GM19193 (cell line): Measurements from ENCODE around the gene KRTAP5-2.

Source experiments
- POLR2A ChIP-seq: IDR thresholded peaks from 4 replicates; pipeline ENCODE4 v1.6.1; 2011; ENCODE audit not compliant: insufficient read depth, insufficient read length; ENCODE audit errors: extremely low read depth

Gene KRTAP5-2

GRCh38 chr11:1561955-1562354 is 36.1 kb downstream of the KRTAP5-2 start:
- TF ChIP-seq POLR2A, result no peak

- no peak for TF ChIP-seq POLR2A
Observed at GRCh38 chr11:1561266-1561665, 36.8 kb downstream of the KRTAP5-2 start.

GRCh38 chr11:1560649-1561251 is 37.3 kb downstream of the KRTAP5-2 start:
- no peak for TF ChIP-seq POLR2A

GRCh38 chr11:1560002-1560648 is 38.0 kb downstream of the KRTAP5-2 start:
- no peak for TF ChIP-seq POLR2A

- no peak for TF ChIP-seq POLR2A
Observed at GRCh38 chr11:1559111-1559951, 38.8 kb downstream of the KRTAP5-2 start.

GRCh38 chr11:1558775-1559110 is 39.4 kb downstream of the KRTAP5-2 start:
- TF ChIP-seq POLR2A, result no peak

- TF ChIP-seq POLR2A, result no peak
Observed at GRCh38 chr11:1557904-1558774, 40.0 kb downstream of the KRTAP5-2 start.

- TF ChIP-seq POLR2A, result no peak
Observed at GRCh38 chr11:1557051-1557884, 40.8 kb downstream of the KRTAP5-2 start.

GRCh38 chr11:1556278-1556902 is 41.7 kb downstream of the KRTAP5-2 start:
- TF ChIP-seq POLR2A, result no peak

GRCh38 chr11:1555713-1556153 is 42.4 kb downstream of the KRTAP5-2 start:
- no peak for TF ChIP-seq POLR2A

GRCh38 chr11:1554981-1555712 is 42.9 kb downstream of the KRTAP5-2 start:
- TF ChIP-seq POLR2A, result no peak

GRCh38 chr11:1553808-1554594 is 44.1 kb downstream of the KRTAP5-2 start:
- no peak for TF ChIP-seq POLR2A
